ENCODE results near the gene CTSO. TPM values are rescaled to one million over a fixed set of nuclear protein-coding genes. Genes with fewer than 3 reads are reported as not detected.
"Not testable (repeated sequence)": the region's sequence is repeated elsewhere in the genome, so short reads cannot be mapped to it uniquely, and the experiment has no call there.

The CTSO gene
- total RNA-seq, 1 donor = 7.9 TPM

- H3K27me3 ChIP-seq (ENCODE audit: insufficient read depth, low read length) = peaks cover 3% of the 10 kb centered on the region
- no peak overlapping the region for H3K4me3 ChIP-seq (ENCODE audit: low read length)
- no peaks in the 10 kb centered on the region for H3K4me1 ChIP-seq (ENCODE audit: insufficient read depth, low read length)
- no peaks in the 10 kb centered on the region for H3K9me3 ChIP-seq (ENCODE audit: low read depth, low read length)
These were observed 49.3 kb downstream of the CTSO start for GRCh38 chr4:155904331-155904730.

- Histone ChIP-seq H3K4me1 (ENCODE audit: insufficient read depth, low read length) (no peaks in the 10 kb centered on the region), H3K4me3 (ENCODE audit: low read length) (no peak within 1 kb of the TSS), H3K27me3 (ENCODE audit: insufficient read depth, low read length) (peaks cover 3% of the 10 kb centered on the region), H3K9me3 (ENCODE audit: low read depth, low read length) (no peaks in the 10 kb centered on the region)
These were observed 50.2 kb downstream of the CTSO start, which contains the start of gene TDO2 for GRCh38 chr4:155903453-155903852. TDO2 (plus strand) TSS chr4:155903696; CDS start chr4:155903759, 63 bp downstream.

- H3K27me3 ChIP-seq (ENCODE audit: insufficient read depth, low read length) = no peaks in the 10 kb centered on the region
- H3K4me1 ChIP-seq (ENCODE audit: insufficient read depth, low read length) = no peaks in the 10 kb centered on the region
- H3K9me3 ChIP-seq (ENCODE audit: low read depth, low read length) = no peaks in the 10 kb centered on the region
- H3K4me3 ChIP-seq (ENCODE audit: low read length) = no peak overlapping the region
These were observed 52.7 kb downstream of the CTSO start for GRCh38 chr4:155901013-155901412.

DNA sequence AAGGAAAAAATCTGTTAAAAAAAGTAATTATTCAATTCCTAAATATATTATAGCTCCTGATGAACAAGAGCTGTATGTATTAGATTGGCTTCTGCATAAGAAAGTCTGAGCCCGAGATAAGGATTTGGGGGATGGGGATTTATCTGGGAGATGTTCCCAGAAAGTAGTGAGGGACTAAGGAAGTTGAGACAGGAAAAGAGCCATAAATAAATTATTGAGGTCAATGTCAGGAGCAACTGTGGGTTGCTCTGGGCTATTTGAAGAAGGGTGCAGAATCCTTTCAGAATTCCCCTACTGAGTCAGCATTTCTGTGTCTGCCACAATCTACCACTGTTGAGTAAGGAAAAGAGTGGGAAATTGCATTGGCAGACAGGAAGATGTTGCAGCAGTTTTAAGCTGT lies 53.3 kb downstream of the CTSO start:
- Histone ChIP-seq H3K4me1 (ENCODE audit: insufficient read depth, low read length) (no peaks in the 10 kb centered on the region), H3K4me3 (ENCODE audit: low read length) (no peak overlapping the region), H3K9me3 (ENCODE audit: low read depth, low read length) (no peaks in the 10 kb centered on the region), H3K27me3 (ENCODE audit: insufficient read depth, low read length) (no peaks in the 10 kb centered on the region)

- H3K4me3 ChIP-seq (ENCODE audit: low read length) = no peak overlapping the region
- H3K9me3 ChIP-seq (ENCODE audit: low read depth, low read length) = no peaks in the 10 kb centered on the region
- no peaks in the 10 kb centered on the region for H3K4me1 ChIP-seq (ENCODE audit: insufficient read depth, low read length)
- H3K27me3 ChIP-seq (ENCODE audit: insufficient read depth, low read length) = no peaks in the 10 kb centered on the region
These were observed 53.8 kb downstream of the CTSO start for GRCh38 chr4:155899891-155900290.

GRCh38 chr4:155898371-155898770 lies 55.3 kb downstream of the CTSO start:
- not testable (repeated sequence) for H3K27me3 ChIP-seq (ENCODE audit: insufficient read depth, low read length); H3K9me3 ChIP-seq (ENCODE audit: low read depth, low read length); H3K4me3 ChIP-seq (ENCODE audit: low read length); H3K4me1 ChIP-seq (ENCODE audit: insufficient read depth, low read length)

DNA sequence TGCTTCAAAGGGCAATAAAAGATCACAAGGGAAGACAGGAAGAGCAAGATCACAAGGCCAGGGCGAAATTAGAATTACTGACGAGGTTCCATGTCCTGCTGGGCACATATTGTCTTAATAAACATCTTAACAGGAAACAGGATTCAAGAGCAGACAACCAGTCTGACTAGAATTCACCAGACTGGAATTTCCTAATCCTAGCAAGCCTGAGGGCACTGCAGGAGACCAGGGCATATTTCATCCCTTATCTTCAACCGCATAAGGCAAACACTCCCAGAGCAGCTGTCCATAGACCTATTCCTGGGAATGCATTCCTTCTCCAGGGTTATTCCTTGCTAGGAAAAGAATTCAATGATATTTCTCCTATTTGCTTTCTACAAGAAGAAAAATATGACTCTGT lies 62.6 kb downstream of the CTSO start:
- no peak overlapping the region for H3K4me3 ChIP-seq (ENCODE audit: low read length)
- H3K4me1 ChIP-seq (ENCODE audit: insufficient read depth, low read length) = no peaks in the 10 kb centered on the region
- no peaks in the 10 kb centered on the region for H3K9me3 ChIP-seq (ENCODE audit: low read depth, low read length)
- no peaks in the 10 kb centered on the region for H3K27me3 ChIP-seq (ENCODE audit: insufficient read depth, low read length)

DNA sequence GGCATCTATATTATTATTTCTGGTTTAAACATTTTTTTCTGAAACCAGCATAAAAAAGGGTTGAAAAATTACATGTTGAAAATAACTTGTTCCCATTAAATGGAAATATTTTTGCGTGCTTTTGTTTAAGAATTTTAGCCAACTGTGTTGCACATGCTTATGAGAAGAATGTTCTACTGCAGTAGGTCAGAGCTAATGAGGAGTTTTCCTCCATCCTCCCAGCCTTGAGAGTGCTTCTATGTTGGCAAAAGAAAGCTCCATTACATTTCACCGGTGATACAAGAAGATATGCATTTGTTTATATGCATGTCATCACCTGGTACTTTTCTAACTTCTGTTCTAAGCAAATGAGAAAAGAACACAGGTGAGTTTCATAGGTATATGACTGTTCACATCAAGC lies 63.7 kb downstream of the CTSO start:
- Histone ChIP-seq H3K4me1 (ENCODE audit: insufficient read depth, low read length) (no peaks in the 10 kb centered on the region), H3K4me3 (ENCODE audit: low read length) (no peak overlapping the region), H3K9me3 (ENCODE audit: low read depth, low read length) (no peaks in the 10 kb centered on the region), H3K27me3 (ENCODE audit: insufficient read depth, low read length) (no peaks in the 10 kb centered on the region)

GRCh38 chr4:155889031-155889793 lies 64.5 kb downstream of the CTSO start:
- Histone ChIP-seq H3K4me1 (ENCODE audit: insufficient read depth, low read length) (no peaks in the 10 kb centered on the region), H3K4me3 (ENCODE audit: low read length) (no peak overlapping the region), H3K9me3 (ENCODE audit: low read depth, low read length) (no peaks in the 10 kb centered on the region), H3K27me3 (ENCODE audit: insufficient read depth, low read length) (no peaks in the 10 kb centered on the region)

GRCh38 chr4:155887847-155888570 lies 65.7 kb downstream of the CTSO start:
- Histone ChIP-seq H3K9me3 (ENCODE audit: low read depth, low read length) (no peaks in the 10 kb centered on the region), H3K4me3 (ENCODE audit: low read length) (no peak overlapping the region), H3K27me3 (ENCODE audit: insufficient read depth, low read length) (no peaks in the 10 kb centered on the region), H3K4me1 (ENCODE audit: insufficient read depth, low read length) (no peaks in the 10 kb centered on the region)

- Histone ChIP-seq H3K4me1 (ENCODE audit: insufficient read depth, low read length) (no peaks in the 10 kb centered on the region), H3K9me3 (ENCODE audit: low read depth, low read length) (no peaks in the 10 kb centered on the region), H3K4me3 (ENCODE audit: low read length) (no peak overlapping the region), H3K27me3 (ENCODE audit: insufficient read depth, low read length) (no peaks in the 10 kb centered on the region)
These were observed 66.6 kb downstream of the CTSO start for GRCh38 chr4:155887045-155887444.

GRCh38 chr4:155885666-155886065 lies 68.0 kb downstream of the CTSO start:
- no peaks in the 10 kb centered on the region for H3K27me3 ChIP-seq (ENCODE audit: insufficient read depth, low read length)
- H3K4me3 ChIP-seq (ENCODE audit: low read length) = no peak overlapping the region
- no peaks in the 10 kb centered on the region for H3K9me3 ChIP-seq (ENCODE audit: low read depth, low read length)
- H3K4me1 ChIP-seq (ENCODE audit: insufficient read depth, low read length) = no peaks in the 10 kb centered on the region

GRCh38 chr4:155883895-155884294 lies 69.8 kb downstream of the CTSO start:
- Histone ChIP-seq H3K4me1 (ENCODE audit: insufficient read depth, low read length) (no peaks in the 10 kb centered on the region), H3K9me3 (ENCODE audit: low read depth, low read length) (no peaks in the 10 kb centered on the region), H3K27me3 (ENCODE audit: insufficient read depth, low read length) (no peaks in the 10 kb centered on the region), H3K4me3 (ENCODE audit: low read length) (no peak overlapping the region)

DNA sequence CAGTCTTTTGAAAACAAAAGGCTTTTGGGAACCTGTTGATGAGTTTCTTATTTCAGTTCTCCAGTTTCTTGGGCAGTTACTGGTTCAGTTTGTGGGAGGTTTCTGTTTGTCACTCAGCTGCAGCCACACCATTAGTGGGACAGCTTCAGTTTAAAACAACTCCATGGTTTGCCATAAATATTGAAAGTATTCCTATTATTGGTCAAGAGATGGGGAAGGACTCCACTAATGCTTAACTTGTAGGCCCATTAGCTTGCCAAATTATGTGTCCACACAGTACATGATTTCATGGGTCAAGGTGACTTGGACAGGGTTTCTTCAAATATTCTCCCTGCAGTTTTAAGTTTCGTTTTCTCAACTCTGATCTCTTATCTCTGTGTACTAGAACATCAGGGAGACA lies 72.1 kb downstream of the CTSO start:
- Histone ChIP-seq H3K9me3 (ENCODE audit: low read depth, low read length) (no peaks in the 10 kb centered on the region), H3K4me3 (ENCODE audit: low read length) (no peak overlapping the region), H3K4me1 (ENCODE audit: insufficient read depth, low read length) (no peaks in the 10 kb centered on the region), H3K27me3 (ENCODE audit: insufficient read depth, low read length) (no peaks in the 10 kb centered on the region)

- Histone ChIP-seq H3K27me3 (ENCODE audit: insufficient read depth, low read length) (no peaks in the 10 kb centered on the region), H3K4me1 (ENCODE audit: insufficient read depth, low read length) (no peaks in the 10 kb centered on the region), H3K9me3 (ENCODE audit: low read depth, low read length) (no peaks in the 10 kb centered on the region)
These were observed 73.9 kb downstream of the CTSO start for GRCh38 chr4:155879767-155880166.

DNA sequence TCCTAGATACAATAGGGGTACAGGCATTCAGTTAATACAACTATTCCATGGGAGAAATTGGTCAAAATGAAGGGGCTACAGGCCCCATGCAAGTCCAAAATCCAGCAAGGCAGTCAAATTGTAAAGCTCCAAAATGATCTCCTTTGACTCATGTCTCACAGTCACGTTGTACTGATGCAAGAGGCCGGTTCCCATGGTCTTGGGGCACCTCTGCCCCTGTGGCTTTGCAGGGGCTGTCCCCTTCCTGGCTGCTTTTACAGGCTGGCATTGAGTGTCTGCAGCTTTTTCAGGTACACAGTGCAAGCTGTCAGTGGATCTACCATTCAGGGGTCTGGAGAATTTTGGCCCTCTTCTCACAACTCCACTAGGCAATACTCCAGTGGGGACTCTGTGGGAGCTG lies 75.1 kb downstream of the CTSO start:
- Histone ChIP-seq H3K4me3 (ENCODE audit: low read length) (no peak overlapping the region), H3K27me3 (ENCODE audit: insufficient read depth, low read length) (no peaks in the 10 kb centered on the region), H3K4me1 (ENCODE audit: insufficient read depth, low read length) (no peaks in the 10 kb centered on the region), H3K9me3 (ENCODE audit: low read depth, low read length) (no peaks in the 10 kb centered on the region)

More at GRCh38 chr4:155879767-155880166, 73.9 kb downstream of the CTSO start:
- H3K4me3 ChIP-seq (ENCODE audit: low read length) = no peak overlapping the region
